DND-41 (cell line): Measurements from ENCODE around the gene EPHB1.

Source experiments
- ATAC-seq: fragments of 200-7000 bp; cut with Tn5 transposase; 3 replicates; pipeline ENCODE4 v1.9.1; 2021; ENCODE audit warnings: low read depth; ENCODE audit not compliant: insufficient read depth
- DNase-seq: peaks from one replicate; pipeline ENCODE4 v3.0.0-alpha.2; 2020
- H2AFZ ChIP-seq: 2 replicates; pipeline ENCODE4 v1.6.0; 2012; ENCODE audit warnings: low read depth, low read length
- H3K27ac ChIP-seq: 2 replicates; pipeline ENCODE4 v1.5.1; 2012; ENCODE audit warnings: low read length, inconsistent platforms
- H3K27me3 ChIP-seq: fragments of 200-600 bp; sonication (generic); 2 replicates; pipeline ENCODE4 v1.6.0; 2012; ENCODE audit warnings: low read length, mild to moderate bottlenecking, inconsistent platforms; ENCODE audit not compliant: insufficient read depth, poor library complexity
- H3K36me3 ChIP-seq: 2 replicates; pipeline ENCODE4 v1.5.1; 2012; ENCODE audit warnings: low read length, inconsistent platforms; ENCODE audit not compliant: insufficient read depth
- H3K4me1 ChIP-seq: 2 replicates; pipeline ENCODE4 v1.5.1; 2012; ENCODE audit warnings: mild to moderate bottlenecking, low read length; ENCODE audit not compliant: insufficient read depth
- H3K4me2 ChIP-seq: 2 replicates; pipeline ENCODE4 v1.6.0; 2012; ENCODE audit warnings: mild to moderate bottlenecking, moderate library complexity, low read length, inconsistent platforms; ENCODE audit not compliant: insufficient read depth
- H3K4me3 ChIP-seq, 2 experiments: fragments of 200-600 bp in 1 of 2; shearing (Covaris generic) in 1 of 2; 2 replicates each; pipeline ENCODE4 v1.5.1; 2012 to 2016; ENCODE audit warnings: inconsistent platforms in 2 of 2, low read length in 2 of 2, mild to moderate bottlenecking in 2 of 2, low read depth in 1 of 2, moderate library complexity in 1 of 2
- H3K79me2 ChIP-seq: 2 replicates; pipeline ENCODE4 v1.6.0; 2012; ENCODE audit warnings: low read length, inconsistent platforms; ENCODE audit not compliant: insufficient read depth
- H3K9ac ChIP-seq: 2 replicates; pipeline ENCODE4 v1.6.0; 2012; ENCODE audit warnings: low read depth, mild to moderate bottlenecking, inconsistent platforms, low read length, moderate library complexity
- H3K9me3 ChIP-seq: 2 replicates; pipeline ENCODE4 v1.5.1; 2012; ENCODE audit warnings: low read length, moderate library complexity, mild to moderate bottlenecking, inconsistent platforms; ENCODE audit not compliant: insufficient read depth, severe bottlenecking
- H4K20me1 ChIP-seq: 2 replicates; pipeline ENCODE4 v1.6.0; 2012; ENCODE audit warnings: low read length; ENCODE audit not compliant: insufficient read depth
- EZH2 ChIP-seq: IDR thresholded peaks from 3 replicates; pipeline ENCODE4 v1.6.1; 2012; ENCODE audit warnings: borderline replicate concordance, low read depth, mild to moderate bottlenecking, moderate library complexity, low read length, inconsistent platforms; ENCODE audit not compliant: severe bottlenecking
- TF ChIP-seq, protein P1 (sequence below): IDR thresholded peaks from 2 replicates; pipeline ENCODE4 v1.5.1; 2012; ENCODE audit warnings: borderline replicate concordance, low read length, moderate library complexity, mild to moderate bottlenecking; ENCODE audit not compliant: poor library complexity, severe bottlenecking; ENCODE audit errors: extremely low read depth

Gene EPHB1

GRCh38 chr3:134905647-134905935, 110.5 kb downstream of the EPHB1 start:
- TF ChIP-seq EZH2, result no peak
- no peaks in the 10 kb centered on the region for H3K27me3 ChIP-seq
- peaks cover 46% of the 10 kb centered on the region for H3K4me1 ChIP-seq

GRCh38 chr3:134908271-134908670, 113.2 kb downstream of the EPHB1 start:
- Histone ChIP-seq H3K4me2 (no peak overlapping the region), H3K27ac (no peak overlapping the region), H3K9me3 (no peaks in the 10 kb centered on the region), H3K4me3 (no peak overlapping the region), H3K9ac (no peak overlapping the region), H4K20me1 (no peaks in the 10 kb centered on the region), H3K4me1 (peaks cover 28% of the 10 kb centered on the region), H3K36me3 (no peaks in the 10 kb centered on the region), H3K79me2 (no peaks in the 10 kb centered on the region), H3K27me3 (no peaks in the 10 kb centered on the region), H2AFZ (no peak overlapping the region)
- DNase-seq (no peak), ATAC-seq (no peak)
- TF ChIP-seq EZH2, result no peak
- TF ChIP-seq, protein P1, sequence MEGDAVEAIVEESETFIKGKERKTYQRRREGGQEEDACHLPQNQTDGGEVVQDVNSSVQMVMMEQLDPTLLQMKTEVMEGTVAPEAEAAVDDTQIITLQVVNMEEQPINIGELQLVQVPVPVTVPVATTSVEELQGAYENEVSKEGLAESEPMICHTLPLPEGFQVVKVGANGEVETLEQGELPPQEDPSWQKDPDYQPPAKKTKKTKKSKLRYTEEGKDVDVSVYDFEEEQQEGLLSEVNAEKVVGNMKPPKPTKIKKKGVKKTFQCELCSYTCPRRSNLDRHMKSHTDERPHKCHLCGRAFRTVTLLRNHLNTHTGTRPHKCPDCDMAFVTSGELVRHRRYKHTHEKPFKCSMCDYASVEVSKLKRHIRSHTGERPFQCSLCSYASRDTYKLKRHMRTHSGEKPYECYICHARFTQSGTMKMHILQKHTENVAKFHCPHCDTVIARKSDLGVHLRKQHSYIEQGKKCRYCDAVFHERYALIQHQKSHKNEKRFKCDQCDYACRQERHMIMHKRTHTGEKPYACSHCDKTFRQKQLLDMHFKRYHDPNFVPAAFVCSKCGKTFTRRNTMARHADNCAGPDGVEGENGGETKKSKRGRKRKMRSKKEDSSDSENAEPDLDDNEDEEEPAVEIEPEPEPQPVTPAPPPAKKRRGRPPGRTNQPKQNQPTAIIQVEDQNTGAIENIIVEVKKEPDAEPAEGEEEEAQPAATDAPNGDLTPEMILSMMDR, result no peak

More at GRCh38 chr3:134905647-134905935, 110.5 kb downstream of the EPHB1 start:
- Histone ChIP-seq H3K4me2 (peak overlapping the region; percentile 52; the same call in 1 of the 2 replicates), H3K9me3 (no peaks in the 10 kb centered on the region), H2AFZ (no peak overlapping the region), H3K36me3 (no peaks in the 10 kb centered on the region), H3K79me2 (no peaks in the 10 kb centered on the region), H3K4me3 (no peak overlapping the region), H3K9ac (no peak overlapping the region), H3K27ac (peak overlapping the region; percentile 81), H4K20me1 (no peaks in the 10 kb centered on the region)
- no peak for ATAC-seq
- DNase-seq, result no peak

- Histone ChIP-seq H3K27me3 (no peaks in the 10 kb centered on the region), H3K4me1 (peaks cover 19% of the 10 kb centered on the region), H3K4me3 (no peak overlapping the region), H3K9ac (no peak overlapping the region), H3K27ac (no peak overlapping the region), H2AFZ (no peak overlapping the region), H3K36me3 (no peaks in the 10 kb centered on the region), H4K20me1 (no peaks in the 10 kb centered on the region), H3K79me2 (no peaks in the 10 kb centered on the region), H3K9me3 (no peaks in the 10 kb centered on the region), H3K4me2 (no peak overlapping the region)
- TF ChIP-seq EZH2, result no peak
- TF ChIP-seq, protein P1, result no peak
- DNase-seq, result no peak
- ATAC-seq, result no peak
Measured at GRCh38 chr3:134910026-134910425, 115.0 kb downstream of the EPHB1 start.

- Histone ChIP-seq H3K27ac (no peak overlapping the region), H2AFZ (no peak overlapping the region)
Measured at GRCh38 chr3:134911586-134912548, 116.8 kb downstream of the EPHB1 start.

More at GRCh38 chr3:134911586-134912548, 116.8 kb downstream of the EPHB1 start:
- no peak overlapping the region for H3K4me2 ChIP-seq
- no peaks in the 10 kb centered on the region for H3K9me3 ChIP-seq
- TF ChIP-seq, protein P1, result no peak
- no peak for TF ChIP-seq EZH2
- ATAC-seq (no peak), DNase-seq (no peak)
- no peak overlapping the region for H3K9ac ChIP-seq
- no peaks in the 10 kb centered on the region for H3K79me2 ChIP-seq
- H3K27me3 ChIP-seq, result no peaks in the 10 kb centered on the region
- no peaks in the 10 kb centered on the region for H3K36me3 ChIP-seq
- no peaks in the 10 kb centered on the region for H4K20me1 ChIP-seq
- no peak overlapping the region for H3K4me3 ChIP-seq
- H3K4me1 ChIP-seq, result peaks cover 20% of the 10 kb centered on the region
